Aorta (tissue), 5 donors: ENCODE measurements around the gene EIF2AK2. TPM values are rescaled to one million over a fixed set of nuclear protein-coding genes. Genes with fewer than 3 reads are reported as not detected.
"Not testable (repeated sequence)": the region's sequence is repeated elsewhere in the genome, so short reads cannot be mapped to it uniquely, and the experiment has no call there.

Experiments used
- ATAC-seq: fragments of 200-7000 bp; cut with Tn5 transposase; one replicate; pipeline ENCODE4 v1.9.1; 2022; ENCODE audit warnings: moderate library complexity; ENCODE audit not compliant: low FRiP score
- DNase-seq, 2 donors: peaks; one replicate each; pipeline ENCODE4 v3.0.0-alpha.2; 2020
- H3K27ac ChIP-seq, 2 donors: one replicate each; pipeline ENCODE4 v1.5.1; 2013; ENCODE audit warnings: low read length in 2 of 2, mild to moderate bottlenecking in 2 of 2, moderate library complexity in 2 of 2, control low read depth in 1 of 2, inconsistent platforms in 1 of 2, low read depth in 1 of 2
- H3K27me3 ChIP-seq, 2 donors: one replicate each; pipeline ENCODE4 v1.6.1; 2013; ENCODE audit warnings: control low read depth in 1 of 2, low read length in 1 of 2, mild to moderate bottlenecking in 1 of 2, moderate library complexity in 1 of 2; ENCODE audit not compliant: insufficient read depth in 2 of 2, control insufficient read depth in 1 of 2
- H3K36me3 ChIP-seq, 2 donors: one replicate each; pipeline ENCODE4 v1.6.1; 2013; ENCODE audit warnings: control low read depth in 1 of 2, low read length in 1 of 2, mild to moderate bottlenecking in 1 of 2; ENCODE audit not compliant: insufficient read depth in 2 of 2, control insufficient read depth in 1 of 2
- H3K4me1 ChIP-seq, 2 donors: one replicate each; pipeline ENCODE4 v1.6.1; 2013; ENCODE audit warnings: low read length in 2 of 2, control low read depth in 1 of 2, mild to moderate bottlenecking in 1 of 2, moderate library complexity in 1 of 2; ENCODE audit not compliant: insufficient read depth in 2 of 2, control insufficient read depth in 1 of 2
- H3K4me3 ChIP-seq, 2 donors: one replicate each; pipeline ENCODE4 v1.5.1; 2013; ENCODE audit warnings: low read length in 2 of 2, control low read depth in 1 of 2, mild to moderate bottlenecking in 1 of 2
- H3K9me3 ChIP-seq: one replicate; pipeline ENCODE4 v1.6.1; 2013; ENCODE audit warnings: mild to moderate bottlenecking, low read length; ENCODE audit not compliant: control insufficient read depth
- WGBS, 2 donors: extraction: QIAGEN DNeasy Blood & Tissue Kit; methylation state at CpG; one replicate each; pipeline ENCODE4 v1.1.7; 2013; 5-methylcytosine and 5-hydroxymethylcytosine counted together
- intact Hi-C, 2 donors: fragments of 100-400 bp; cut with DNase I; formaldehyde crosslinking; loops; one replicate each; pipeline versions ENCODE4 v1.14.2 to v1.15.0; 2022
- long read RNA-seq, 2 donors: library from polyadenylated mRNA; unstranded; transcript quantifications; one replicate each; pipeline ENCODE4 v2.0.0, GENCODE V29; 2020 to 2021
- polyA plus RNA-seq, 2 donors: library from polyadenylated mRNA; stranded (reverse); fragments of 200-250 nt; gene quantifications; one replicate each; pipeline ENCODE4 v1.2.3, GENCODE V29; 2013
- total RNA-seq, 2 donors: library from RNA; stranded (reverse); fragmentation: NEBNext Ultra II Directional; extraction: Animal tissue kit (Norgen Biotek cat#: 25700); gene quantifications; one replicate each; pipeline ENCODE4 v1.2.1, GENCODE V29; 2021
- donor health status: healthy with polysubstance abuse.
- donor health status: Bipolar disorder and iron deficiency.
- donor health status: DM: no; HTN: no; CAD: no.
- donor health status: DM: no; HTN: no; CAD: no.
- donor health status: DM: yes; HTN: yes; CAD: no.

The EIF2AK2 gene
- 10 to 100 TPM; 47.1 to 49.5 TPM for total RNA-seq
- 1 to 10 TPM; 8.4 to 9.7 TPM for polyA plus RNA-seq
- long read RNA-seq, donor 1, full-length matches to known transcripts, result 7 of 48 reads
- long read RNA-seq, donor 1, partial matches to known transcripts, result 21 of 48 reads
- long read RNA-seq, donor 1, other reads (novel, unspliced or antisense), result 20 of 48 reads
- long read RNA-seq, donor 2, full-length matches to known transcripts, result 5 of 25 reads
- long read RNA-seq, donor 2, partial matches to known transcripts, result 10 of 25 reads
- long read RNA-seq, donor 2, other reads (novel, unspliced or antisense), result 10 of 25 reads

DNA sequence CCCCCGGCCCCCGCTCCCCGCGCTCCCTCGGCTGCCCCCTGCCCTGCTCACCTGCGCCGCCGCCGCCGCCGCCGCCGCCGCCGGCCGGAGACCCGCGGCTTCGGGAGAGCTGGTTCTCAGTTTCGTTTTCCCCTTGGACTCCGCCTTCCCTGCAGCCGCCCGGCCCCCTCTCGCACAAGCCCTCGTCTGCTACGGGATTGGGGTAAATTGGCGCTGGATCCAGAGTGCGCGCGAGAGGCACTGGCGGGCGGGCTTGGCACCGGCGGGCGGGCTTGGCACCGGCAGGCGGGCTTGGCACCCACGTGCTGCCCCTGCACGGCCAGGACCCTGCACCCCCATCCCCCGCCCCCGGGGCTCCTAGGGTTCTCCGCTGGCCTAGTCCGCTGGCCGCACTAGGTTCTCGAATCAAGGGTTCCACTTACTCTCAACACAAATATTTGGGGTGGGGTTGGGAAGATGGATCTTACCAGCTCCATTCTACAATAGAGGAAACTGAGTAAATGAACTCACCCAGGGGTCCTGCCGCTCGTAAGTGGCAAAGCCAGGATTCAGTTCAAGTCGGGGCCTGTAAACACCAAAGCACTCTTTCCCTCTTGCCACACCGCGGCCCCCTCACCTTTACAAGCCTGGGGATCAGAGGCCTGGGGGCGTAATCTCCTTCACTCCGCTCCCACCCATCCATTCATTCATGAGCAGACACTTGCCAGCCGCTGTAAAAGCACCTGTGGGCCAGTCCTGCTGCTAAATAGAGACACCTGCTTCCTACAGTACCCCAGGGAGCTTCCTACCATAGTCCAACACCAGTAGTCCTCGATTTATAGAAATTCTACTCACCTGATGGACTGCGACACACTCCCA lies at the start of gene EIF2AK2:
Gene EIF2AK2, minus strand, starts transcription at position 124 of the 858 bp plus-strand sequence. CDS start 9,174 bp downstream, outside the sequence.
- intact Hi-C loops, result no loop called here
- WGBS, 2 donors, result 14 to 39% methylated on average over 19 to 55 of the region's 55 CpGs

DNA sequence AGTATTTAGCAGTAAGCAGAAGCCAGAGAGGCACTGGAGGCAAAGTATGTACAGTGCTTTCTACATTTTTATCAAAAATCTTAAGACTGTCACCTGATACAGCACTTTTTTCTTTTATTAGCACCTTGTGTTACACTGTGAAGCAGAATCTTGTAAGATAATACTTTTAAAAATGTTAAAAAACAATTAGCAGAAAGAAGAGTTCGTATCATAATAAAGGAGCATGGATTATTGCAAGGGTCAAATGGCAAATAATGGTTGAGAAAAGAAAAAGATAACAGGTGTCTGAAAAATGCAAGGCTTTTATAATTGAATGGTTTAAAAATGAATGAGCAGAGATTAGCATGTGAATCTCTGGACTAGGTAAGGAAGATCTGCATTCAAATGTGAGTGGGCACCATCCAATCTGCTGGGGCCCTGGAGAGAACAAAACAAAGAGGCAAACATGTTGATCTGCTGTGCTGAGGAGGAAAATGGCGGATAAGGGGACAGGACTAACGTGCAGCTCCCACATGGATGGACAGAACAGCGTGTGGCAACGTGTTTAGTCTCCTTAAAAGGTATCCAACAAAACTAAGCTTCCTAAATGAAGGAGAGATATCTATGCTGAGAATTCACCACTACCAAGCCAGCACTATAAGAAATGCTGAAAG lies 49.0 kb upstream of the EIF2AK2 start:
- Histone ChIP-seq H3K9me3 (peaks cover 2% of the 10 kb centered on the region), H3K36me3 (peaks cover 3 to 6% of the 10 kb centered on the region in 2 donors), H3K4me3 (no peak overlapping the region)

More for the DNA sequence above, at the start of gene EIF2AK2:
- H3K4me1 ChIP-seq, result no peaks in the 10 kb centered on the region
- no peaks in the 10 kb centered on the region for H3K9me3 ChIP-seq
- H3K27ac ChIP-seq, result peak within 1 kb of the TSS; percentile 26 to 57
- peak within 1 kb of the TSS; percentile 92 to 100 for H3K4me3 ChIP-seq
- no peaks in the 10 kb centered on the region for H3K27me3 ChIP-seq
- DNase-seq, result peak; percentile 93 to 94
- no peaks in the 10 kb centered on the region for H3K36me3 ChIP-seq
- ATAC-seq, result peak; percentile 93

DNA sequence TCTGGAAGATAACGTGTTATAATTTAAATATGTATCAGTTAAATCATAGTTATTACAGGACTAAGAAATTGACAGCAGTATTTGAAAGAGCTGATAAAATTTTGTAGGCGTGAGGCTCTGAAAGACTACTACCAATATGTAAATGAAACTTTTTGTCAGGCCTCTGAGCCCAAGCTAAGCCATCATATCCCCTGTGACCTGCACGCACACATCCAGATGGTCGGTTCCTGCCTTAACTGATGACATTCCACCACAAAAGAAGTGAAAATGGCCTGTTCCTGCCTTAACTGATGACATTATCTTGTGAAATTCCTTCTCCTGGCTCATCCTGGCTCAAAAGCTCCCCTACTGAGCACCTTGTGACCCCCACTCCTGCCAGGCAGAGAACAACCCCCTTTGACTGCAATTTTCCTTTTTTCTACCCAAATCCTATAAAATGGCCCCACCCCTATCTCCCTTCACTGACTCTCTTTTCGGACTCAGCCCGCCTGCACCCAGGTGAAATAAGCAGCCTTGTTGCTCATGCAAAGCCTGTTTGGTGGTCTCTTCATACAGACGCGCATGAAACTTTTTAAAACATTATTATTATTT lies 48.4 kb upstream of the EIF2AK2 start:
- H3K9me3 ChIP-seq, H3K4me3 ChIP-seq, H3K36me3 ChIP-seq, H3K27ac ChIP-seq, intact Hi-C loops, DNase-seq, H3K27me3 ChIP-seq, ATAC-seq, H3K4me1 ChIP-seq: not testable (repeated sequence)
- WGBS, 2 donors, result 82 to 88% methylated on average over 8 of the region's 8 CpGs

More for the DNA sequence above, 49.0 kb upstream of the EIF2AK2 start:
- Histone ChIP-seq H3K27me3 (no peaks in the 10 kb centered on the region), H3K27ac (no peak overlapping the region), H3K4me1 (no peaks in the 10 kb centered on the region)
- DNase-seq (no peak), ATAC-seq (no peak)
- 80 to 88% methylated on average over 5 of the region's 5 CpGs for WGBS, 2 donors
- intact Hi-C loops, result no loop called here

DNA sequence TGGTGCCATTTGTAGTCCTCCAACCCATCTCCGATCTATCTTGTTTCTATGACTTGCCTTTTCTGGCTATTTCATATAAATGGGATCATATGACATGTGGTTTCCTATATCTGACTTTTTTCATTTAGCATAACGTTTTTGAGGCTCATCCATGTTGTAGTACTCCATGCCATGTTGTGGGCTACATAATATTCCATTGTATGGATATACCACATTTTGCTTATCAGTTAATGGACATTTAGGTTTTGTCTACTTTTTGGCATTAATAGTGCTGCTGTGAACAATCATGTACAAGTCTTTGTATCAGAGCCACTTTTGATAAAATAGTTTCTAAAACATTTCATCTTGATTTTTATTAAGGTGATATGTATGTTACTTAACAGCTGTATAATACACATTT lies 46.9 kb upstream of the EIF2AK2 start:
- H3K4me1 ChIP-seq, result no peaks in the 10 kb centered on the region
- peaks cover 3 to 7% of the 10 kb centered on the region in 2 donors for H3K36me3 ChIP-seq
- H3K27ac ChIP-seq, result no peak overlapping the region
- ATAC-seq, result no peak
- 91 to 94% methylated on average over 2 of the region's 2 CpGs for WGBS, 2 donors
- no peak overlapping the region for H3K4me3 ChIP-seq
- no peak for DNase-seq
- no peaks in the 10 kb centered on the region for H3K27me3 ChIP-seq
- peaks cover 2% of the 10 kb centered on the region for H3K9me3 ChIP-seq
- intact Hi-C loops, result no loop called here

DNA sequence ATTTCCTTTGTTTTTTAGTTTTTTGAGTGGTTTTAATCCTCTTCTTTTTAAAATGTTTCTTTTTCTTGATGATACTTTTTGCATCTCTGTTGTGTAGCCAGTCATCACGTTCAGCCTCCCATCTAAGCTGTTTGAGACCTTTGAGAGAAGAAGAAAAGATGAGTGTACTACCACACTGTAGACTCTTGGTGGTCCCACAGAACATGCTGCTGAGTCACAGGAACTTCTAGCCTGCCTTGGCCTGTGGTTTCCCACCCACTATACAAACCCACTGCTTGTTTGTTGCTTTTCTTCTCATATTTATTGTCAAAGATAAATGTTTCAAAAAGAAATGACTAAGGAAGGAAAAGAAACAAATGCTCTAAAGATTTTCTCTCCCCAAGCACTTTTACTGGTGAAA lies 45.0 kb upstream of the EIF2AK2 start:
- no peaks in the 10 kb centered on the region for H3K27me3 ChIP-seq

DNA sequence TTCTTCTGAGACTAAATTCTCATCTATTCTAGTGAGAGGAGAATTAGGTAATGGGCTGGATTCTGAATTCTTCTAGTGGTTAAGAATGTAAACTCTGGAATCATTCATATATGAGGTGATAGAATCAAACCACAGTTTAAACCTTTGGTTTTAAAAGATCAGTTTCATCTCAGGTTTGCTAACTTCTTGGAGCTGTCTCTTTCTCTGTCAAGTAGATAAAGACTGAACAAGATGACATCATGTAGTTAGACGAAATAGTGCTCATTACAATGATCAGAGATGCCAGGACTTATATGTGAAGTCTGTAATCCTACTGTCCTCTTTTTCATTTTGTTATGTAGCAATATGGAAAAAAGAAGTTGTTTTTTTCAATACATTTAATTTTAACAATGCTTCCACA lies 44.4 kb upstream of the EIF2AK2 start:
- peaks cover under 1 to 4% of the 10 kb centered on the region in 2 donors for H3K36me3 ChIP-seq
- DNase-seq (no peak), ATAC-seq (no peak)
- H3K27me3 ChIP-seq, result no peaks in the 10 kb centered on the region
- H3K9me3 ChIP-seq, result peaks cover 2% of the 10 kb centered on the region
- intact Hi-C loops, result no loop called here
- H3K4me3 ChIP-seq, result no peak overlapping the region
- H3K27ac ChIP-seq, result no peak overlapping the region
- no peaks in the 10 kb centered on the region for H3K4me1 ChIP-seq
- 74 to 76% methylated on average over 1 of the region's 1 CpG for WGBS, 2 donors

More for the DNA sequence above, 45.0 kb upstream of the EIF2AK2 start:
- Histone ChIP-seq H3K4me1 (no peaks in the 10 kb centered on the region), H3K4me3 (no peak overlapping the region), H3K9me3 (peaks cover 2% of the 10 kb centered on the region), H3K36me3 (peaks cover 3 to 7% of the 10 kb centered on the region in 2 donors), H3K27ac (no peak overlapping the region)
- no peak for DNase-seq
- WGBS, 2 donors, result 94 to 95% methylated on average over 1 of the region's 1 CpG
- no peak for ATAC-seq
- intact Hi-C loops, result no loop called here

DNA sequence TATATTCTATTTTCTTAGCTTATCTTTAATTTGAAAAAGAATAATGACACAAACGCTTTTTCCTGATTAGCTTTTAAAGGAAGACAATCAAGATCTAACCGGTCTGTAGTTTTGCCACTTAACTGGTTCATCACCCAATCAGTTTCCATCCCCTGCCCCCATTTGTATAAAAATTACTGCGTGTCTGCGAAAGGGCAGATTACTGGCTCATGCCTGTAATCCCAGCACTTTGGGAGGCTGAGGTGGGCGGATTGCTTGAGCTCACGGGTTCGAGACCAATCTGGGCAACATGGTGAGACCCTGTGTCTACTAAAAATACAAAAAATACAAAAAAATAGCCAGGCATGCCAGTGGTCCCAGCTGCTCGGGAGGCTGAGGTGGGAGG lies 41.9 kb upstream of the EIF2AK2 start:
- Histone ChIP-seq H3K27ac (no peak overlapping the region), H3K4me1 (no peaks in the 10 kb centered on the region), H3K9me3 (no peaks in the 10 kb centered on the region), H3K36me3 (peaks cover 0 to 1% of the 10 kb centered on the region in 2 donors), H3K27me3 (no peaks in the 10 kb centered on the region), H3K4me3 (no peak overlapping the region)
- 83 to 85% methylated on average over 8 of the region's 8 CpGs for WGBS, 2 donors
- DNase-seq (no peak), ATAC-seq (no peak)
- intact Hi-C loops, result no loop called here
